ENCODE data around the gene ABLIM2. TPM values are rescaled to one million over a fixed set of nuclear protein-coding genes. Genes with fewer than 3 reads are reported as not detected.

The ABLIM2 gene
- total and polyA plus RNA-seq, 2 of the 8 experiments (the other 6 are each of a cell fraction or from before 2014, with no cell fraction given): 2.8 to 3.0 TPM

DNA sequence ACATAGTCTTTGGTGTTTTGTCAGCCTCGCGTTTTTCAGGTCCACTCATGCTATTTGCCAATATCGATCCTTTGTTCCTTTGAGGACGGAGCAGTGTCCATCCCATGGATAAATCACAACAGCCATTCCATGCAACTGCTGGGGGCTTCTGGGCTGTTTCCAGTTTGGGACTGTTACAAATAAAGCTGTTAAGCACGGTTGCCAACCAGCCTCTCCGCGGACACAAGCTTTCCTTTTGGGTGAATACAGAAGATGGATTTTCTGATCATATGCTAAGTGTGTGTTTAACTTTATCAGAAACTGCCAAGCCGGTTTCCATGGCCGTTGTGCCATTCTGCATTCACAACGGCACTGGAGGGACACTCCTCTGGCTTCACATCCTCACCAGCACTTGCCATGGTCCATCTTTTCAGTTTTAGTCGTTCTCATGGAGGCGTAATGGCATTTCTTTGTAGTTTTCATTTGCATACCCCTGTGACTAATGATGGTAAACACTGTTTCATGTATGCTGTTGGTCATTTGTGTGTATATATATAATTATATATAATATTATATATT is 67.8 kb downstream of the ABLIM2 start:
- WGBS, 2 experiments (ENCODE audit: extremely low coverage in 1 of 2, insufficient coverage in 1 of 2, insufficient read length in 1 of 2, insufficient replicate concordance in 2 of 2, low coverage in 1 of 2, low lambda C conversion rate in 2 of 2, missing lambda C conversion rate in 1 of 2): 86% methylated on average over 12 of the region's 12 CpGs; no CpG with 5 or more reads in 1 of the 2 experiments
- Histone ChIP-seq H2BK12ac (ENCODE audit: low read depth, low read length) (no peak overlapping the region), H4K5ac (ENCODE audit: insufficient read length, low read depth, low read length) (no peak overlapping the region), H3K9me3 (ENCODE audit: insufficient read depth in 2 of 2, low read depth in 1 of 2, low read length in 1 of 2) (peaks cover 0 to 10% of the 10 kb centered on the region in 2 experiments; a peak in 2 of 4 replicates), H3K27ac (ENCODE audit: low read depth, low read length) (no peak overlapping the region), H2BK15ac (ENCODE audit: low read length) (no peak overlapping the region), H4K91ac (replicated peaks; ENCODE audit: insufficient read length, low read length) (no peak overlapping the region), H3K56ac (replicated peaks; ENCODE audit: insufficient read length, low read depth, low read length) (no peak overlapping the region), H2BK120ac (replicated peaks; ENCODE audit: low read depth, low read length) (no peak overlapping the region), H3K23ac (ENCODE audit: insufficient read length) (no peak overlapping the region), H3K4me3 (ENCODE audit: extremely low read depth in 1 of 4, insufficient read depth in 2 of 4, low read depth in 3 of 4, low read length in 4 of 4) (no peak overlapping the region), H3K14ac (ENCODE audit: insufficient read length) (no peak overlapping the region), H3K36me3 (ENCODE audit: control insufficient read depth in 2 of 4, insufficient read depth in 4 of 4, low read length in 3 of 4) (no peaks in the 10 kb centered on the region), H3K4me2 (ENCODE audit: insufficient read depth in 1 of 2, low read depth in 2 of 2, low read length in 2 of 2) (no peak overlapping the region), H2AK5ac (ENCODE audit: low read depth, low read length) (no peak overlapping the region; the same call in 1 of the 2 replicates), H3K23me2 (ENCODE audit: low read depth, low read length) (no peaks in the 10 kb centered on the region), H3K9ac (replicated peaks in 1 of 4; ENCODE audit: extremely low read depth in 1 of 4, low read depth in 3 of 4, low read length in 3 of 4) (no peak overlapping the region), H4K8ac (ENCODE audit: extremely low read depth, insufficient read depth, low read length) (no peak overlapping the region), H3K4me1 (replicated peaks in 1 of 4; ENCODE audit: control insufficient read depth in 3 of 4, insufficient read depth in 4 of 4, low read length in 3 of 4) (peaks cover 0 to 2% (median 0%) of the 10 kb centered on the region in 4 experiments; a peak in 3 of 7 replicates), H2AFZ (ENCODE audit: low read length) (no peak overlapping the region), H3K4ac (replicated peaks; ENCODE audit: insufficient read length, low read depth, low read length) (no peak overlapping the region), H3K79me2 (ENCODE audit: control insufficient read depth in 1 of 2, insufficient read depth in 2 of 2, low read length in 2 of 2) (no peaks in the 10 kb centered on the region), H3K18ac (ENCODE audit: extremely low read depth, low read length) (no peak overlapping the region), H2BK5ac (ENCODE audit: low read depth, low read length) (no peak overlapping the region), H3K79me1 (ENCODE audit: low read depth, low read length) (no peaks in the 10 kb centered on the region), H3K27me3 (replicated peaks in 1 of 4; ENCODE audit: control insufficient read depth in 3 of 4, extremely low read depth in 1 of 4, insufficient read depth in 3 of 4, low read length in 3 of 4) (no peaks in the 10 kb centered on the region), H2BK20ac (ENCODE audit: low read length) (no peak overlapping the region), H4K20me1 (replicated peaks in 1 of 2; ENCODE audit: control insufficient read depth in 1 of 2, insufficient read depth in 2 of 2, low read length in 2 of 2) (no peaks in the 10 kb centered on the region)
- CTCF ChIA-PET (ENCODE audit: partially characterized antibody): interaction anchor here (1.6 kb wide), 1 partner anchor 10 kb away, joined by 6 read pairs; no protein-coding TSS in a partner anchor
- no peak for DNase-seq (ENCODE audit: low read depth in 1 of 2, low spot score in 2 of 2)
- FAIRE-seq: no peak
- POLR2A ChIA-PET (ENCODE audit: partially characterized antibody): no interaction called here
- TF ChIP-seq SIX5 (IDR thresholded peaks at IDR 0.05; ENCODE audit: low read depth, low read length): no peak
- no peak for TF ChIP-seq GTF2F1 (IDR thresholded peaks at IDR 0.05; ENCODE audit: borderline replicate concordance, low read depth, low read length)
- TF ChIP-seq, protein P1, sequence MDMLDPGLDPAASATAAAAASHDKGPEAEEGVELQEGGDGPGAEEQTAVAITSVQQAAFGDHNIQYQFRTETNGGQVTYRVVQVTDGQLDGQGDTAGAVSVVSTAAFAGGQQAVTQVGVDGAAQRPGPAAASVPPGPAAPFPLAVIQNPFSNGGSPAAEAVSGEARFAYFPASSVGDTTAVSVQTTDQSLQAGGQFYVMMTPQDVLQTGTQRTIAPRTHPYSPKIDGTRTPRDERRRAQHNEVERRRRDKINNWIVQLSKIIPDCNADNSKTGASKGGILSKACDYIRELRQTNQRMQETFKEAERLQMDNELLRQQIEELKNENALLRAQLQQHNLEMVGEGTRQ (IDR thresholded peaks at IDR 0.05; ENCODE audit: low read length): no peak
- TF ChIP-seq CBX5 (IDR thresholded peaks at IDR 0.05; ENCODE audit: low read depth, low read length): no peak
- no peak for TF ChIP-seq CTBP2 (IDR thresholded peaks at IDR 0.05; ENCODE audit: borderline replicate concordance, insufficient read depth, insufficient read length, low read length)
- no peak for TF ChIP-seq SP1 (IDR thresholded peaks at IDR 0.05; ENCODE audit: low read depth, low read length)
- no peak for TF ChIP-seq EZH2 (IDR thresholded peaks at IDR 0.05; ENCODE audit: low read depth, low read length, severe bottlenecking)
- TF ChIP-seq RAD21 (IDR thresholded peaks at IDR 0.05 in 1 of 2, conservative IDR thresholded peaks at IDR 0.05 in 1 of 2; ENCODE audit: low read depth in 2 of 2, low read length in 2 of 2): no peak
- TF ChIP-seq FOSL1 (IDR thresholded peaks at IDR 0.05; ENCODE audit: insufficient read depth, low read depth, low read length): no peak
- no peak for TF ChIP-seq CBX8 (IDR thresholded peaks at IDR 0.05; ENCODE audit: borderline replicate concordance, low read depth, low read length)
- no peak for TF ChIP-seq NANOG (IDR thresholded peaks at IDR 0.05; ENCODE audit: insufficient read depth, low read depth, low read length, poor library complexity, severe bottlenecking)
- TF ChIP-seq POU5F1 (IDR thresholded peaks at IDR 0.05; ENCODE audit: low read depth, low read length): no peak

All from H1 (cell line).